C4-2B (cell line): ENCODE measurements around the gene PDLIM5.

Experiments used
- H3K27ac ChIP-seq: fragments of 450-650 bp; 2 replicates; pipeline ENCODE4 v1.5.1; 2017
- ZFX ChIP-seq: fragments of 450-650 bp; IDR thresholded peaks from 2 replicates; pipeline ENCODE4 v1.6.1; 2017
- TF ChIP-seq, protein P1 (sequence below): fragments of 450-650 bp; conservative IDR thresholded peaks from 2 replicates; pipeline ENCODE4 v1.5.1; 2017; ENCODE audit warnings: mild to moderate bottlenecking

Gene PDLIM5

DNA sequence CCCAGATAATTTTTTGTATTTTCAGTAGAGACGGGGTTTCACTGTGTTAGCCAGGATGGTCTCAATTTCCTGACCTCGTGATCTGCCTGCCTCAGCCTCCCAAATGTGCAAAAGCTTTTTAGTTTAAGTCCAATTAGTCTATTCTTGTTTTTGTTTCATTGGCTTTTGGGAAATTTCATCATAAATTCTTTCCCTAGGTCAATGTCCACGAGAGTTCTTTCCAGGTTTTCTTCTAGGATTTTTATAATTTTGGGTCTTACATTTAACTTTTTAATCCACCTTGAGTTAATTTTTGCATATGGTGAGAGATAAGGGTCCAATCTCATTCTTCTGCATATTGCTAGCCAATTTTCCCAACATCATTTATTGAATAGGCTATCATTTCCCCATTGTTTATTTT lies 36.3 kb upstream of the PDLIM5 start:
- H3K27ac ChIP-seq = no peak overlapping the region
- TF ChIP-seq, protein P1, sequence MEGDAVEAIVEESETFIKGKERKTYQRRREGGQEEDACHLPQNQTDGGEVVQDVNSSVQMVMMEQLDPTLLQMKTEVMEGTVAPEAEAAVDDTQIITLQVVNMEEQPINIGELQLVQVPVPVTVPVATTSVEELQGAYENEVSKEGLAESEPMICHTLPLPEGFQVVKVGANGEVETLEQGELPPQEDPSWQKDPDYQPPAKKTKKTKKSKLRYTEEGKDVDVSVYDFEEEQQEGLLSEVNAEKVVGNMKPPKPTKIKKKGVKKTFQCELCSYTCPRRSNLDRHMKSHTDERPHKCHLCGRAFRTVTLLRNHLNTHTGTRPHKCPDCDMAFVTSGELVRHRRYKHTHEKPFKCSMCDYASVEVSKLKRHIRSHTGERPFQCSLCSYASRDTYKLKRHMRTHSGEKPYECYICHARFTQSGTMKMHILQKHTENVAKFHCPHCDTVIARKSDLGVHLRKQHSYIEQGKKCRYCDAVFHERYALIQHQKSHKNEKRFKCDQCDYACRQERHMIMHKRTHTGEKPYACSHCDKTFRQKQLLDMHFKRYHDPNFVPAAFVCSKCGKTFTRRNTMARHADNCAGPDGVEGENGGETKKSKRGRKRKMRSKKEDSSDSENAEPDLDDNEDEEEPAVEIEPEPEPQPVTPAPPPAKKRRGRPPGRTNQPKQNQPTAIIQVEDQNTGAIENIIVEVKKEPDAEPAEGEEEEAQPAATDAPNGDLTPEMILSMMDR = no peak
- TF ChIP-seq ZFX = no peak

DNA sequence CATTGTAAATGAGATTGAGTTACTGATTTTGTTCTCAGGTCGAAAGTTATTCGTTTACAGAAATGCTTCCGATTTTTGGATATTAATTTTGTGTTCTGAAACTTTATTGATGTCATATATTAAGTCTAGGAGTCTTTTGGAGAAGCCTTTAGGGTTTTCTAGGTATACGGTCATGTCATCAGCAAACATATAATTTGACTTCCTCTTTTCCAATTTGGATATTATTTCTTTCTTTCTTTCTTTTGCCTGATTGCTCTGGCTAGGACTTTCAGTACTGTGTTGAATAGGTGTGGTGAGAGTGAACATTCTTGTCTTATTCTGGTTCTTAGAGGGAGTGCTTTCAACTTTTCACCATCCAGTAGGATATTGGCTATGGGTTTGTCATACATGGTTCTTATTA lies 35.4 kb upstream of the PDLIM5 start:
- H3K27ac ChIP-seq = no peak overlapping the region
- TF ChIP-seq ZFX = no peak
- TF ChIP-seq, protein P1 = no peak

DNA sequence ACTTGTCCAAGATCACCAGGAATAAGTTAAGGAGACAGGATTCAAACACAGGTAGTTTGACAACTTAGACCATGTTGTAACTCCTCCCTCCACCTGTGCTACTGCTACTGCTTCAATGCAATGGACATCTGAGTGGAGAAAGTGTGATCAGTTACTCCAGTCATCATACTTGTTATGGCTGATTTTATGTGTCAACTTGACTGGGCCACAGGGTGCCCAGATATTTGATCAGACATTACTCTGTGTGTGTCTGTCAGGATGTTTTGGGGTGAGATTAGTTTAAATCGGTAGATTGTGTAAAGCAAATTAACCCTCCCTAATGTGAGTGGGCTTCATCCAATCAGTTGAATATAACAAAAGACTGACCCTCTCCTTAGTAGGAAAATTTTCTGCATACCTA lies 34.8 kb upstream of the PDLIM5 start:
- H3K27ac ChIP-seq = no peak overlapping the region
- TF ChIP-seq, protein P1 = no peak
- TF ChIP-seq ZFX = no peak

DNA sequence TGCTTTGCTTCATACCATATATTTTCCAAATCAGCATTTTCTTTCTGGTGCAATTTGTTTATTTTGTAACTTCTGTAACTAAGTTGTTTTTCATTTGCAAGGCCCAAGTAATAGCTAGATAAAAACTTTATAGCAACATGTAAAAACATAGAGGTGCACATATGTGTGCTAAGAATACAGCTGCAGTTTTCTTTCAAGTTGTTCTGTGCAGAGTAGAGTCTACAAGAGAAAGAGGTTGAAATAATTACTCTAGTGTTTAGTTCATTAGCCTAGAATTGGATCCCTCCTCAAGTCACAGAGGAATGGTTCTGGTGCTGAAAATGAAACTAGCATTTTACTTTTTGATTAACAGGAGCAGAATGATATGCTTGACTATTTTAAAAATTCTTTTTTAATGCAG lies 32.2 kb upstream of the PDLIM5 start:
- TF ChIP-seq, protein P1 = no peak
- TF ChIP-seq ZFX = no peak
- H3K27ac ChIP-seq = no peak overlapping the region

DNA sequence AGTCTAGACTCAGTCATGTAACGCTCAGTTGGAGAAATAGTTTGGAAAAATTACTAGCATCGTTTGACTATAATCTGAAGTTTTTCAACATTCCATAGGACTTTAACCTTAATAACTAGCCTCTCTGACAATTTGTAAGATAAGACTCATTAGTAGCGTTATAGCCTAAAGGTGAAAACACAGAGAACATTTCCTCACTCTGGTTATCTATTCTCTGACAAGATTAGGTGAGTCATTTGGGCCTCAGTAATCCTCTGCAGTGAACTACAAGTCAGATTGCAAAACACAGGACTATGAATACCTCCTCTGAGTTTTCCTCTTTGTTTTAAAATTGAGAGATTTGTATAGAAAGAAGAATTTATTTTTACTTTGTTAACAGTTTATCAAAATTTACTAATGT lies 31.8 kb upstream of the PDLIM5 start:
- H3K27ac ChIP-seq = no peak overlapping the region
- TF ChIP-seq ZFX = no peak
- TF ChIP-seq, protein P1 = no peak

DNA sequence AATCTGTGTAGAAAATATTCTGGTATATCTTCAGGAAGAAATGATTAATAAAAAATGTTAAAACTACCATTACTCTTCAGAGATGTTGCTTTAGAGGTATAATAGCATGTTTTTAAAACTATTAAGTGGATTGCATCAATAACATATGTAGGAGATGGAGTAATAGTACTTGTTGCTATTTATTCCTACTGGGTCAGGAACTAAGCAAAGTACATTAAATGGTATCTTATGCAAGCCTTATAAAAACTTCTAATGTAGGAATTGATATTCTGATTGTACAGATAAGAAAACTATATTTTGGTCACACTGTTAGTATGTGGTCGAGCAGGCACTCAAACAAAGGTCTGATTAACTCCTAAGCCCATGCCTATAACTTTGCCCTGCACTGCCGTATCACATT lies 31.4 kb upstream of the PDLIM5 start:
- TF ChIP-seq ZFX = no peak
- TF ChIP-seq, protein P1 = no peak
- no peak overlapping the region for H3K27ac ChIP-seq

DNA sequence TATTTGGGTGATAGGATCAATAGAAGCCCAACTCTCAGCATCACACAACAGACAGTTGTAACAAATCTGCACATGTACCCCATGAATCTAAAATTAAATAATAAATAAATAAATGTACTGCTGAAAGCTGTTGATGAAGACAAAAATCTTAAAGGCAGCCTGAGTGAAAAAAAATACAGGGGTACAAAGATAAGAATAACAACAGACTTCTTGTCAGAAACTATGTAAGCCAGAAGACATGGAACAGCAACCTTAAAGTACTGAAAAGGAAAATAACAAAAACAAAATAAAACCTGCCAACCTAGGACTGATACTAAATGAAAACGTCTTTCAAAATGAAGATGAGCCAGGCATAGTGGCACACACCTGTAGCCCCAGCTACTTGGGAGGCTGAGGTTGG lies 25.0 kb upstream of the PDLIM5 start:
- TF ChIP-seq ZFX = no peak
- TF ChIP-seq, protein P1 = no peak
- H3K27ac ChIP-seq = no peak overlapping the region
